Thyroid gland (tissue), 4 donors: ENCODE results near the gene BLVRB. TPM values are rescaled to one million over a fixed set of nuclear protein-coding genes. Genes with fewer than 3 reads are reported as not detected.

Experiments used
- DNase-seq, 2 donors: peaks; one replicate each; pipeline ENCODE4 v3.0.0-alpha.2; 2019
- H3K27ac ChIP-seq, 3 donors: fragments of 200-600 bp; sonication (generic); 1 replicate in 2 of 3; 2 replicates in 1 of 3; pipeline ENCODE4 v1.5.1; 2016 to 2019; ENCODE audit warnings: mild to moderate bottlenecking in 1 of 3, moderate library complexity in 1 of 3
- H3K27me3 ChIP-seq: fragments of 200-600 bp; sonication (generic); one replicate; pipeline ENCODE4 v1.5.1; 2019
- H3K36me3 ChIP-seq, 2 donors: fragments of 200-600 bp; sonication (generic); one replicate each; pipeline ENCODE4 v1.5.1; 2016 to 2019
- H3K4me1 ChIP-seq, 2 donors: fragments of 200-600 bp; sonication (generic); one replicate each; pipeline ENCODE4 v1.5.1; 2017 to 2019
- H3K4me3 ChIP-seq, 3 donors: fragments of 200-600 bp; sonication (generic); replicated peaks in 1 of 3; 1 replicate in 2 of 3; 2 replicates in 1 of 3; pipeline ENCODE4 v1.5.1; 2016; ENCODE audit warnings: mild to moderate bottlenecking in 1 of 3
- H3K9me3 ChIP-seq: fragments of 200-600 bp; sonication (generic); one replicate; pipeline ENCODE4 v1.5.1; 2017
- CTCF ChIP-seq, 6 experiments: fragments of 200-600 bp in 3 of 6; fragments of 450-650 bp in 3 of 6; sonication (generic) in 3 of 6; IDR thresholded peaks; one replicate each; pipeline ENCODE4 v1.5.1; 2016 to 2019; ENCODE audit warnings: antibody characterized with exemption in 6 of 6, mild to moderate bottlenecking in 2 of 6, inconsistent platforms in 1 of 6, moderate library complexity in 1 of 6
- POLR2A ChIP-seq, 2 donors: fragments of 450-650 bp; IDR thresholded peaks; one replicate each; pipeline ENCODE4 v1.6.1; 2017; ENCODE audit warnings: antibody characterized with exemption in 2 of 2, mild to moderate bottlenecking in 2 of 2, moderate library complexity in 1 of 2
- WGBS, 2 donors: methylation state at CpG; one replicate each; pipeline ENCODE4 v1.1.5; 2017; 5-methylcytosine and 5-hydroxymethylcytosine counted together
- intact Hi-C: fragments of 100-400 bp; cut with DNase I; formaldehyde crosslinking; loops from one replicate; pipeline ENCODE4 v1.15.1; 2023
- total RNA-seq, 4 donors: library from RNA; depleted of rRNA; stranded (reverse); fragments of >200 nt; gene quantifications; one replicate each; pipeline ENCODE4 v1.2.3, GENCODE V29; 2016

BLVRB gene
- total RNA-seq, 4 donors from 2014 or later = 111 to 238 (median 205) TPM

- Histone ChIP-seq H3K27ac (peak overlapping the region in 2 of 3 donors; percentile 49 to 54), H3K27me3 (no peaks in the 10 kb centered on the region), H3K9me3 (no peaks in the 10 kb centered on the region), H3K4me1 (peaks cover 33 to 35% of the 10 kb centered on the region in 2 donors), H3K36me3 (no peaks in the 10 kb centered on the region), H3K4me3 (no peak overlapping the region)
- TF ChIP-seq POLR2A (IDR thresholded peaks at IDR 0.05) (peak in 1 of 2 donors; percentile 35), CTCF (IDR thresholded peaks at IDR 0.05) (no peak)
- DNase-seq = peak; percentile 62 to 71
- 77 to 87% methylated on average over 14 to 18 of the region's 21 CpGs for WGBS, 2 donors
- intact Hi-C loops = no loop called here
Measured at GRCh38 chr19:40414542-40415535, 50.7 kb downstream of the BLVRB start.

GRCh38 chr19:40413291-40413845, 52.2 kb downstream of the BLVRB start, which contains the start of gene PRX:
Gene PRX (minus strand): TSS chr19:40413378. CDS start chr19:40407932, 5,446 bp downstream.
- Histone ChIP-seq H3K36me3 (no peaks in the 10 kb centered on the region), H3K4me1 (peaks cover 33 to 38% of the 10 kb centered on the region in 2 donors), H3K4me3 (no peak within 1 kb of the TSS), H3K27ac (peak within 1 kb of the TSS; percentile 2 to 81 (median 75)), H3K27me3 (no peaks in the 10 kb centered on the region), H3K9me3 (no peaks in the 10 kb centered on the region)
- 36 to 39% methylated on average over 11 to 18 of the region's 18 CpGs for WGBS, 2 donors
- no peak for DNase-seq
- intact Hi-C loops = no loop called here
- peak in 1 of 2 donors; percentile 24 for TF ChIP-seq POLR2A (IDR thresholded peaks at IDR 0.05)
- TF ChIP-seq CTCF (IDR thresholded peaks at IDR 0.05) = no peak

- DNase-seq = no peak
- no peaks in the 10 kb centered on the region for H3K27me3 ChIP-seq
- H3K36me3 ChIP-seq = no peaks in the 10 kb centered on the region
- WGBS, 2 donors = 66 to 68% methylated on average over 4 of the region's 4 CpGs
- peak overlapping the region in 1 of 3 donors; percentile 81 for H3K27ac ChIP-seq
- peaks cover 33 to 38% of the 10 kb centered on the region in 2 donors for H3K4me1 ChIP-seq
- no peaks in the 10 kb centered on the region for H3K9me3 ChIP-seq
- intact Hi-C loops = no loop called here
- H3K4me3 ChIP-seq = no peak overlapping the region
- TF ChIP-seq POLR2A (IDR thresholded peaks at IDR 0.05) (no peak), CTCF (IDR thresholded peaks at IDR 0.05) (no peak)
Measured at GRCh38 chr19:40412866-40413265, 52.7 kb downstream of the BLVRB start.

- no peak overlapping the region for H3K4me3 ChIP-seq
- H3K4me1 ChIP-seq = peaks cover 28 to 37% of the 10 kb centered on the region in 2 donors
- H3K36me3 ChIP-seq = no peaks in the 10 kb centered on the region
- TF ChIP-seq POLR2A (IDR thresholded peaks at IDR 0.05) (no peak), CTCF (IDR thresholded peaks at IDR 0.05) (no peak)
- peak overlapping the region; percentile 53 to 81 (median 75) for H3K27ac ChIP-seq
- WGBS, 2 donors = 72 to 81% methylated on average over 5 to 8 of the region's 8 CpGs
- DNase-seq = no peak
- no peaks in the 10 kb centered on the region for H3K9me3 ChIP-seq
- intact Hi-C loops = no loop called here
- H3K27me3 ChIP-seq = no peaks in the 10 kb centered on the region
Measured at GRCh38 chr19:40411958-40412499, 53.5 kb downstream of the BLVRB start.
